HEK293T (cell line): ENCODE results near the gene FRMD8.
A peak's percentile ranks its signal among the peaks of the same experiment; 100 is the strongest.

Experiments used
- CTCF ChIA-PET: fragments of 350-600 bp; formaldehyde crosslinking; extraction: SDS; loops from one replicate; lab custom pipeline; 2021; ENCODE audit warnings: antibody characterized with exemption, inconsistent platforms; lab: Yijun Ruan, JAX
- POLR2A ChIA-PET: fragments of 350-600 bp; formaldehyde crosslinking; extraction: SDS; loops from one replicate; lab custom pipeline; 2020; ENCODE audit warnings: antibody characterized with exemption, inconsistent platforms; lab: Yijun Ruan, JAX
- DNase-seq: peaks from one replicate; pipeline ENCODE4 v3.0.0; 2012; ENCODE audit warnings: mixed read lengths; ENCODE audit errors: extremely low spot score
- ARNT ChIP-seq: fragments of 450-650 bp; IDR thresholded peaks from 2 replicates; pipeline ENCODE4 v1.6.1; 2017; ENCODE audit warnings: mild to moderate bottlenecking
- BHLHE40 ChIP-seq: fragments of 450-650 bp; IDR thresholded peaks from 2 replicates; pipeline ENCODE4 v1.6.1; 2016; ENCODE audit warnings: mild to moderate bottlenecking, moderate library complexity, borderline replicate concordance
- CTBP1 ChIP-seq: fragments of 450-650 bp; IDR thresholded peaks from 2 replicates; pipeline ENCODE4 v1.6.1; 2016; ENCODE audit warnings: borderline replicate concordance
- ELF4 ChIP-seq: fragments of 450-650 bp; IDR thresholded peaks from 2 replicates; pipeline ENCODE4 v1.6.1; 2017; ENCODE audit warnings: antibody characterized with exemption
- FOXA1 ChIP-seq: fragments of 450-650 bp; IDR thresholded peaks from 2 replicates; pipeline ENCODE4 v1.6.1; 2016; ENCODE audit warnings: mild to moderate bottlenecking
- FOXK2 ChIP-seq: fragments of 450-650 bp; IDR thresholded peaks from 2 replicates; pipeline ENCODE4 v1.6.1; 2016; ENCODE audit warnings: mild to moderate bottlenecking
- FOXM1 ChIP-seq: fragments of 450-650 bp; IDR thresholded peaks from 2 replicates; pipeline ENCODE4 v1.6.1; 2017; ENCODE audit warnings: mild to moderate bottlenecking, borderline replicate concordance
- HDGF ChIP-seq: fragments of 450-650 bp; IDR thresholded peaks from 2 replicates; pipeline ENCODE4 v1.6.1; 2017; ENCODE audit warnings: antibody characterized with exemption, borderline replicate concordance
- L3MBTL2 ChIP-seq: fragments of 450-650 bp; conservative IDR thresholded peaks from 2 replicates; pipeline ENCODE4 v1.6.1; 2016; ENCODE audit warnings: mild to moderate bottlenecking
- LEF1 ChIP-seq: fragments of 450-650 bp; IDR thresholded peaks from 2 replicates; pipeline ENCODE4 v1.6.1; 2017; ENCODE audit warnings: mild to moderate bottlenecking, borderline replicate concordance
- NFRKB ChIP-seq: fragments of 450-650 bp; IDR thresholded peaks from 2 replicates; pipeline ENCODE4 v1.6.1; 2016; ENCODE audit warnings: mild to moderate bottlenecking, moderate library complexity
- PKNOX1 ChIP-seq: fragments of 450-650 bp; IDR thresholded peaks from 2 replicates; pipeline ENCODE4 v1.6.1; 2016
- SP1 ChIP-seq: fragments of 450-650 bp; IDR thresholded peaks from 2 replicates; pipeline ENCODE4 v1.6.1; 2017
- SUZ12 ChIP-seq: fragments of 450-650 bp; IDR thresholded peaks from 2 replicates; pipeline ENCODE4 v1.6.1; 2016; ENCODE audit warnings: mild to moderate bottlenecking
- TARDBP ChIP-seq: fragments of 450-650 bp; IDR thresholded peaks from 2 replicates; pipeline ENCODE4 v1.6.1; 2016
- ZNF384 ChIP-seq: fragments of 450-650 bp; IDR thresholded peaks from 2 replicates; pipeline ENCODE4 v1.6.1; 2016

Gene FRMD8

GRCh38 chr11:65363770-65364169, 22.7 kb upstream of the FRMD8 start:
- ChIA-PET POLR2A (interaction anchor here (0.9 kb wide), 1 partner anchor 64 kb away, joined by 3 read pairs; no protein-coding TSS in a partner anchor), CTCF (no interaction called here)
- TF ChIP-seq ZNF384, result no peak
- no peak for TF ChIP-seq ARNT
- TF ChIP-seq L3MBTL2, result no peak
- no peak for TF ChIP-seq FOXA1
- TF ChIP-seq CTBP1, result no peak
- TF ChIP-seq NFRKB, result no peak
- DNase-seq, result no peak

GRCh38 chr11:65366340-65366773, 20.1 kb upstream of the FRMD8 start:
- POLR2A ChIA-PET, result interaction anchor here (0.6 to 2.3 kb wide), 4 partner anchors 55 to 134 kb away, joined by 3 to 8 read pairs (median 3); no protein-coding TSS in a partner anchor
- CTCF ChIA-PET, result interaction anchor here (0.7 to 1.3 kb wide), 2 partner anchors 103 to 105 kb away, joined by 3 read pairs; no protein-coding TSS in a partner anchor
- DNase-seq, result peak; percentile 85
- TF ChIP-seq ARNT (no peak), ZNF384 (peak; percentile 96)

GRCh38 chr11:65370659-65371049, 15.8 kb upstream of the FRMD8 start:
- ChIA-PET CTCF (interaction anchor here (1.3 kb wide), 1 partner anchor 9 kb away, joined by 5 read pairs; no protein-coding TSS in a partner anchor), POLR2A (interaction anchor here (0.8 to 3.7 kb wide), 18 partner anchors 9 to 202 kb away, joined by 3 to 35 read pairs (median 4); partner anchors contain the start of genes FAM89B, FRMD8, MALAT1 and NEAT1)
- no peak for TF ChIP-seq SUZ12
- no peak for TF ChIP-seq LEF1
- TF ChIP-seq TARDBP, result no peak
- TF ChIP-seq ZNF384, result no peak
- TF ChIP-seq FOXM1, result no peak
- TF ChIP-seq ARNT, result no peak
- no peak for TF ChIP-seq CTBP1
- no peak for TF ChIP-seq HDGF
- no peak for TF ChIP-seq NFRKB
- TF ChIP-seq BHLHE40, result no peak
- no peak for TF ChIP-seq FOXA1
- no peak for TF ChIP-seq PKNOX1
- TF ChIP-seq L3MBTL2, result no peak
- TF ChIP-seq SP1, result no peak
- TF ChIP-seq ELF4, result no peak
- no peak for DNase-seq

- TF ChIP-seq PKNOX1 (no peak), FOXK2 (no peak), NFRKB (no peak), TARDBP (no peak), FOXM1 (no peak), BHLHE40 (no peak), SUZ12 (no peak), CTBP1 (no peak), HDGF (no peak), ELF4 (no peak), ARNT (no peak), L3MBTL2 (no peak), SP1 (no peak), LEF1 (no peak), ZNF384 (no peak), FOXA1 (no peak)
- DNase-seq, result no peak
- CTCF ChIA-PET, result interaction anchor here (1.1 kb wide), 1 partner anchor 220 kb away, joined by 3 read pairs; no protein-coding TSS in a partner anchor
- POLR2A ChIA-PET, result interaction anchor here (0.9 to 3.2 kb wide), 7 partner anchors 20 to 133 kb away, joined by 3 to 18 read pairs (median 4); partner anchors contain the start of genes NEAT1 and TIGD3
Observed at GRCh38 chr11:65373839-65374580, 12.4 kb upstream of the FRMD8 start.

- ChIA-PET CTCF (interaction anchor here (1.1 kb wide), 1 partner anchor 219 kb away, joined by 3 read pairs; no protein-coding TSS in a partner anchor), POLR2A (interaction anchor here (0.9 to 3.2 kb wide), 8 partner anchors 41 to 132 kb away, joined by 3 to 18 read pairs (median 4); partner anchors contain the start of genes MALAT1 and NEAT1)
- no peak for DNase-seq
- TF ChIP-seq CTBP1, result no peak
- no peak for TF ChIP-seq LEF1
- TF ChIP-seq FOXK2, result no peak
- no peak for TF ChIP-seq HDGF
- no peak for TF ChIP-seq FOXA1
- no peak for TF ChIP-seq TARDBP
Observed at GRCh38 chr11:65375012-65375411, 11.4 kb upstream of the FRMD8 start.

GRCh38 chr11:65376138-65376713, 10.2 kb upstream of the FRMD8 start:
- no peak for TF ChIP-seq LEF1
- TF ChIP-seq SUZ12, result no peak
- no peak for TF ChIP-seq SP1
- no peak for TF ChIP-seq NFRKB
- no peak for TF ChIP-seq HDGF
- ChIA-PET CTCF (interaction anchor here (1.3 kb wide), 1 partner anchor 93 kb away, joined by 9 read pairs; no protein-coding TSS in a partner anchor), POLR2A (interaction anchor here (0.7 to 3.2 kb wide), 7 partner anchors 40 to 130 kb away, joined by 3 to 18 read pairs (median 3); partner anchors contain the start of genes MALAT1 and NEAT1)
- no peak for DNase-seq
